Upper lobe of left lung (tissue), 4 donors: ENCODE measurements around the gene ADCY4.

ENCODE experiments used
- CTCF ChIP-seq, 6 experiments: fragments of 450-650 bp in 4 of 6; fragments of 200-600 bp in 2 of 6; sonication (generic) in 2 of 6; IDR thresholded peaks; one replicate each; pipeline ENCODE4 v1.5.1; 2016 to 2019; ENCODE audit warnings: antibody characterized with exemption in 6 of 6
- POLR2AphosphoS5 ChIP-seq, 2 donors: sonication (generic); formaldehyde crosslinking; IDR thresholded peaks; one replicate each; pipeline ENCODE4 v1.5.1; 2017; ENCODE audit warnings: antibody characterized with exemption in 2 of 2

- no peak for TF ChIP-seq CTCF (IDR thresholded peaks at IDR 0.05)
- no peak for TF ChIP-seq POLR2AphosphoS5 (IDR thresholded peaks at IDR 0.05)
These were observed 41.3 kb downstream of the ADCY4 start for GRCh38 chr14:24293525-24293924.
